Ovary (tissue), 9 donors: Measurements from ENCODE around the gene SLC13A4. TPM values are rescaled to one million over a fixed set of nuclear protein-coding genes. Genes with fewer than 3 reads are reported as not detected.
A peak's percentile ranks its signal among the peaks of the same experiment; 100 is the strongest.

Experiments used
- DNase-seq, 5 donors: peaks; one replicate each; pipeline ENCODE4 v3.0.0-alpha.2; 2019 to 2020
- H3K27ac ChIP-seq, 2 donors: fragments of 200-600 bp; one replicate each; pipeline versions ENCODE4 v1.5.1 to v1.8.0; 2019 to 2022
- H3K27me3 ChIP-seq: fragments of 200-600 bp; one replicate; pipeline ENCODE4 v1.8.0; 2022
- H3K36me3 ChIP-seq: fragments of 200-600 bp; sonication (generic); one replicate; pipeline ENCODE4 v1.5.1; 2019
- H3K4me1 ChIP-seq: one replicate; pipeline ENCODE4 v1.8.1; 2013; ENCODE audit warnings: mild to moderate bottlenecking, moderate library complexity; ENCODE audit not compliant: insufficient read depth
- H3K4me3 ChIP-seq: fragments of 200-600 bp; sonication (generic); one replicate; pipeline ENCODE4 v1.5.1; 2017
- H3K9me3 ChIP-seq, 2 donors: fragments of 200-600 bp in 1 of 2; sonication (generic) in 1 of 2; one replicate each; pipeline versions ENCODE4 v1.5.1 to v1.8.1; 2013 to 2019; ENCODE audit warnings: mild to moderate bottlenecking in 1 of 2, moderate library complexity in 1 of 2
- CTCF ChIP-seq, 3 donors: fragments of 450-650 bp in 2 of 3; fragments of 200-600 bp in 1 of 3; IDR thresholded peaks; one replicate each; pipeline versions ENCODE4 v1.5.1 to v1.8.0; 2016 to 2022; ENCODE audit warnings: antibody characterized with exemption in 3 of 3, mild to moderate bottlenecking in 1 of 3
- EP300 ChIP-seq: sonication (generic); formaldehyde crosslinking; IDR thresholded peaks from one replicate; pipeline ENCODE4 v1.6.1; 2017; ENCODE audit warnings: antibody characterized with exemption
- POLR2A ChIP-seq: fragments of 450-650 bp; IDR thresholded peaks from one replicate; pipeline ENCODE4 v1.6.1; 2017; ENCODE audit warnings: antibody characterized with exemption, mild to moderate bottlenecking, moderate library complexity
- WGBS, 3 donors: extraction: QIAGEN DNeasy Blood & Tissue Kit in 1 of 3; methylation state at CpG; one replicate each; pipeline versions ENCODE4 v1.1.5 to v1.1.7; 2013 to 2017; 5-methylcytosine and 5-hydroxymethylcytosine counted together
- intact Hi-C, 4 donors: fragments of 100-400 bp; cut with DNase I; formaldehyde crosslinking; loops; one replicate each; pipeline versions ENCODE4 v1.11.0 to v1.15.1; 2022 to 2023
- polyA plus RNA-seq, 2 donors: library from polyadenylated mRNA; stranded (reverse); fragments of 200-250 nt in 1 of 2; fragments of 350-450 nt in 1 of 2; fragmentation: Illumina TruSeq in 1 of 2; extraction: RNeasy Lipid Tissue Mini Kit (QIAGEN cat#74804) in 1 of 2; gene quantifications; one replicate each; pipeline ENCODE4 v1.2.3, GENCODE V29; 2013 to 2014
- total RNA-seq, 7 donors: library from RNA; depleted of rRNA in 2 of 7; stranded (reverse); fragments of >200 nt in 2 of 7; fragmentation: NEBNext Ultra II Directional in 3 of 7; extraction: Animal tissue kit (Norgen Biotek cat#: 25700) in 3 of 7; gene quantifications; one replicate each; pipeline versions ENCODE4 v1.1.0 to v1.2.4, GENCODE V29; 2016 to 2023
- donor health status: DM: no; HTN: no; CAD: no; lungs with moderate emphysema.
- donor health status: DM: no; HTN: no; CAD: no.
- donor health status: Bipolar disorder and iron deficiency.
- donor health status: DM: yes; HTN: yes; CAD: no.
- donor health status: DM: no; HTN: no; CAD: no.
- donor health status: DM: yes; HTN: yes; CAD: no.

The SLC13A4 gene
- total and polyA plus RNA-seq, 9 donors: 0.07 to 0.57 (median 0.18) TPM; not detected in 6

DNA sequence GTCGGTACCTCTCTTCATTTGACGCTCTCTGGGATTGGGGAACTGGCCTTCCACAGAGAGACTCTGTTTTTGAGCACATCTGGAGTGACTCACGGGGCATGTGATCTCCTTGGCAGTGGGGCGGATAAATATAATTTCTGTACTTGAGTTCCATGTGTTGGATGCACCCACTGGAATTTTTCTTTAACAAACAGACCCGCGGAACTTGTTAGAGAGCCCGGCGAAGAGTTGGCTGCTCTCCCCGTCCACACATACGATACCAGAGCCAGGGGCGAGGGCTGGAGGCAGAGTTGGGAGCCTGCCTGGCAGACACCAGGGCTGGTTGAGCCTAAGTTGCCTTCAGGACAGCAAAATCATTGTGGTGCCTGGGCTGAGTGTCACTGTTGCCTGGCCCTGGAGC is 20.8 kb upstream of the SLC13A4 start, which contains the start of gene FAM180A:
Gene FAM180A (minus strand): TSS at position 44 of the 400 bp plus-strand sequence. CDS start 233 bp downstream, outside the sequence.
- intact Hi-C loops: no loop called here
- Histone ChIP-seq H3K27me3 (no peaks in the 10 kb centered on the region), H3K36me3 (no peaks in the 10 kb centered on the region), H3K9me3 (no peaks in the 10 kb centered on the region), H3K4me3 (peak within 1 kb of the TSS; percentile 1), H3K27ac (peak within 1 kb of the TSS; percentile 55 to 65), H3K4me1 (peaks cover 19% of the 10 kb centered on the region)
- TF ChIP-seq EP300: no peak
- TF ChIP-seq CTCF (IDR thresholded peaks at IDR 0.05): no peak
- no peak for TF ChIP-seq POLR2A
- 4 to 6% (median 5%) methylated on average over 11 of the region's 11 CpGs for WGBS, 3 donors
- DNase-seq: peak; percentile 69 to 83 (median 71)

GRCh38 chr7:135747366-135747765 is 19.4 kb upstream of the SLC13A4 start:
- 86 to 94% (median 89%) methylated on average over 8 of the region's 8 CpGs for WGBS, 3 donors
- Histone ChIP-seq H3K4me1 (peaks cover 19% of the 10 kb centered on the region), H3K27me3 (no peaks in the 10 kb centered on the region), H3K27ac (no peak overlapping the region), H3K4me3 (no peak overlapping the region), H3K9me3 (no peaks in the 10 kb centered on the region), H3K36me3 (no peaks in the 10 kb centered on the region)
- intact Hi-C loops: no loop called here
- TF ChIP-seq CTCF (IDR thresholded peaks at IDR 0.05) (no peak), POLR2A (no peak), EP300 (no peak)
- DNase-seq: no peak

GRCh38 chr7:135745703-135746312 is 17.8 kb upstream of the SLC13A4 start:
- TF ChIP-seq CTCF (IDR thresholded peaks at IDR 0.05) (no peak), EP300 (peak; percentile 13), POLR2A (no peak)
- no peaks in the 10 kb centered on the region for H3K9me3 ChIP-seq
- 51 to 70% (median 57%) methylated on average over 9 of the region's 9 CpGs for WGBS, 3 donors
- peaks cover 19% of the 10 kb centered on the region for H3K4me1 ChIP-seq
- no peak overlapping the region for H3K27ac ChIP-seq
- no peaks in the 10 kb centered on the region for H3K27me3 ChIP-seq
- H3K4me3 ChIP-seq: no peak overlapping the region
- intact Hi-C loops: no loop called here
- H3K36me3 ChIP-seq: no peaks in the 10 kb centered on the region
- DNase-seq: peak in 4 of 5 donors; percentile 31 to 82 (median 59)

GRCh38 chr7:135744938-135745702 is 17.1 kb upstream of the SLC13A4 start:
- Histone ChIP-seq H3K27me3 (no peaks in the 10 kb centered on the region), H3K27ac (no peak overlapping the region), H3K36me3 (no peaks in the 10 kb centered on the region), H3K4me3 (no peak overlapping the region), H3K4me1 (peaks cover 19% of the 10 kb centered on the region), H3K9me3 (no peaks in the 10 kb centered on the region)
- no peak for DNase-seq
- WGBS, 3 donors: 83 to 90% (median 89%) methylated on average over 8 of the region's 8 CpGs
- TF ChIP-seq EP300 (no peak), POLR2A (no peak), CTCF (IDR thresholded peaks at IDR 0.05) (no peak)
- intact Hi-C loops: no loop called here
